NCI-H82 treated with DMSO at 0.1 percent for 48 hours (cell line): Measurements from ENCODE around the gene HMGXB3.

Experiments
- DNase-seq: peaks from one replicate; lab custom pipeline; 2025; ENCODE audit not compliant: unreplicated experiment; lab: John Stamatoyannopoulos, UW

Gene HMGXB3

GRCh38 chr5:149988126-149988525 lies 12.4 kb upstream of the HMGXB3 start:
- no peak for DNase-seq

GRCh38 chr5:149990518-149991376 lies 9.8 kb upstream of the HMGXB3 start:
- peak; percentile 48 for DNase-seq

DNA sequence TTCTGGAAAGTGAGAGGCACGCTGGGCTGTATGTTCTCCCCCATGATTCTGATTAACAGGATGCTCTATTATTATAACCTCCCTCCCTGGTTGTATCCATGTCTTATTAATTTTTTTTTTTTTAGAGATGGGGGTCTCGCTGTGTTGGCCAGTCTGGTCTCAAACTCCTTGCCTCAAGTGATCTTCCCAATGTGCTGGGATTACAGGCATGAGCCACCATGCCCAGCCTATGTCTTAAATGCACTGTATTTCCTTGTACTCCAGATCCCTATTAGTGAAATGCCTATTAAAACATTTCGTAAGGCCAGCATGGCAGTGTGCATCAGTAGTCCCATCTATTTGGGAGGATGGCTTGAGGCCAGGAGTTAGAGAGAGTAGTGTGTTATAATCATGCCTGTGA lies 7.1 kb upstream of the HMGXB3 start:
- DNase-seq: no peak

DNA sequence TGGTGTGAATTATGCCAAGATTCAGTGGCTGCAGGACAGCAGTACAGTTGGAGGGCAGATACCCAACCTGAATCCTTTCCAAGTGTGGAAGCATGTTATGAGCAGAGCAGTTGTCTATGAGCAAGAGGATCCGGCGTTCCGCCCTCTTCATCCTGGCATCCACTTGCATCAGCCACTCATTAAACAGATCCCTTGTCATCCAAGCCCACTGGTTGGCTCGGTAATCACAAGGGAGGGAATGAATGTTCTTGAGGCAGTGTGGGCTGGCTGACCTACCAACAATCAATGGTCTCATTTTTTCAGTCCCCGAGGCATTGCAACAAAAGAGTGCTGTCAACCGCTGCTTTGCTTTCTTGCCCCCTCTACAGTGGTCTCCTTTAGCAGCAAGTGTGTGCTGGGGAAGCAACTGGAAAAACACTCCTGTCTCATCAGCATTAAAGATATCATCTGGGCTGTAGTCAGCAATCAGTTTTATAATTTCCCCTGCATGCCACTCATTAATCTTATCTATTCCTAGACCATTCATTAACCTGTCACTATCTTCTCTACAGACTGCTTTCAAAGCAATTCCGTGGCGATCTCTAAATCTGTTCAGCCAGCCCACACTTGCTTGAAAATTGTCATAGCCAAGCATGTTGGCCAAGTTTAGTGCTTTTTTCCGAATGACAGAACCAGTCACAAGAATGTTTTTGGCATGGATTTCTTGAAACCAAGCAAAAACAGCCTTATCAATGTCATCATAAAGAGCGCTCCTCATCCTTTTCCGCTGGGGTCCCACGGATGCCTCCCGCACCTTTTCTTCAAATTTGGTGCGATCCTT lies 4.9 kb upstream of the HMGXB3 start:
- DNase-seq: no peak

DNA sequence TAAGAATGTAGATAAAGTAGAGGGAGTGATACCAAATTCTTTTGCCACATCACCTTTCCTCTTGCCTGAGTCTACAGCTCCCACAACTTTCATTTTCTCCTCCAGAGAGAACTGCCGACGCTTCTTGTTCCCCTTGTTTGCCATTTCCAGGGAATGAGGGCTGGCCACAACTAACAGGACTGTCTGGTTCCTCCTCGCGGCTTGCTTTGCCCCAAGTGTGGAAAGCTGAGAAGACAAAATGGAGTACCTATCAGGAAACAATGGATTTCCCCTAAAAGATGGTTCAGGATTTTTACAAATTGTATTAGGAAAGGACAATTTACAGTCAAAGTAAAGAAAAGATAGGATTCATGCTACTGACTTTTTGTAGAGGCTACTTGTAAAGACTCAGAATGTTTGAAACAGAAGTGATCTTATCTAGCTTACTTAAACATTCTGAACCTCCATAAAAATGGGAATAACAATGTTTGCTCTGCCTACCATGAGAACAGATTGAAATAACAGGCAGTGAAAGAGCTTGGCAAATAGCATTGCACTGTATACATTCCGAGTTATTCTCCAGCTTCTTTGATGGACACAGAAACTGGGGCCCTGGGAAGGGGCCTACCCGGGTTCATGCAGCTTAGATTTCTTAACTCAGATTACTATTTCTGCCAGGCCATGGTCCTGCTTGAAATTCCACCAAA lies 4.2 kb upstream of the HMGXB3 start:
- DNase-seq: no peak

- DNase-seq: no peak
Observed at GRCh38 chr5:149998281-149998680, 2.3 kb upstream of the HMGXB3 start.

GRCh38 chr5:149999359-149999758 lies 1.2 kb upstream of the HMGXB3 start:
- no peak for DNase-seq

DNA sequence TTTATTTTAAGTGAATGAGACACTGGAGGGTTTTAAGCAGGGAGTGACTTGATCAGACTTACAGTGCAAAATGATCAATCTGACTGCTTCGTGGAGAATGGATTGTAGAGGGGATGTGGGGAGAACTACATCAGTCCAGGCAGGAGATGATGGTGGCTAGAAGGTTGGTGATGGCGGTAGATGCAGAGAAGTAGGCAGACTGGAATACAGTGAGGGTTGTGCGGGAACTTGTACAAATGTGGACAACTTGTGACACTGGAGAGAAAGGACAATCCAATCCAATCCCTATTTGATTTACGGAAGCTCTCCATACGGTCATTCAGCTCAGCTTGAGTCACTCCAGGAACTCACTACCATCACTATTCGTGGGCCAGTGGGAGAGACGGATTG lies 678 bp upstream of the HMGXB3 start:
- no peak for DNase-seq

DNA sequence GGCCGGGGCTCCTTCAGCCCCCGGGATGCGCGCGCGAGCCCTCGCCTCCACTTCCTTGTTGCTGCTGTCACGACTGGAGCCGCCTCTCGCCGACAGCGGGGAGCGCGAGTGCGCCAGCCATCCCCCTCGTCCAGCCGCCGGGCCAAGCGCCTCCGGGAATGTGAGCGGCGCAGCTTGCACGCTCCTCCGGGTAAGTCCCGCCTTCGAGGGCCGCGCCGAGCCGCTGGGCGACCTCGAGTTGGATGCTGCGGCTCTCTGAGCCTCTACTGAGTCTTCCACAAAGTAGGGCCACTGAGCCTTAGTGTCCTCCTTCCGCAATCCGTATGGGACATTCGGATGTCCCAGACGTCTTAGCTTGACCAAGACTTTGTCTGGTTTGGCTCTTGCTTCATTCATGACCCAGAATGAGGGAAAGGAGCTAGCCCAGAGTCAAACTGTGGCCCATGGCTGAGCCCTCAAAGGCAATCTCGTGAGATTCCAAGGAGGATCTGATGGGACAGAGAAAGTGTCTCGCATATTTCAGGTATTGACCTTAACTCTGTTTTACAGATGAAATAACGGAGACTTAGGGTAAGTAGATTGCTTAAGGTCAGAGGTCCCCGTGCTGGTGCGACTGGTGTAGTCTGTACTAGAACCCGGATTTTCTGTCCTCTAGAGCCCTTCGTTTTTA lies 586 bp downstream of the HMGXB3 start:
- DNase-seq: no peak

GRCh38 chr5:150001660-150002486 lies 1.3 kb downstream of the HMGXB3 start:
- no peak for DNase-seq

- DNase-seq: no peak
Observed at GRCh38 chr5:150006318-150006717, 5.8 kb downstream of the HMGXB3 start.

- no peak for DNase-seq
Observed at GRCh38 chr5:150007050-150007449, 6.5 kb downstream of the HMGXB3 start.

DNA sequence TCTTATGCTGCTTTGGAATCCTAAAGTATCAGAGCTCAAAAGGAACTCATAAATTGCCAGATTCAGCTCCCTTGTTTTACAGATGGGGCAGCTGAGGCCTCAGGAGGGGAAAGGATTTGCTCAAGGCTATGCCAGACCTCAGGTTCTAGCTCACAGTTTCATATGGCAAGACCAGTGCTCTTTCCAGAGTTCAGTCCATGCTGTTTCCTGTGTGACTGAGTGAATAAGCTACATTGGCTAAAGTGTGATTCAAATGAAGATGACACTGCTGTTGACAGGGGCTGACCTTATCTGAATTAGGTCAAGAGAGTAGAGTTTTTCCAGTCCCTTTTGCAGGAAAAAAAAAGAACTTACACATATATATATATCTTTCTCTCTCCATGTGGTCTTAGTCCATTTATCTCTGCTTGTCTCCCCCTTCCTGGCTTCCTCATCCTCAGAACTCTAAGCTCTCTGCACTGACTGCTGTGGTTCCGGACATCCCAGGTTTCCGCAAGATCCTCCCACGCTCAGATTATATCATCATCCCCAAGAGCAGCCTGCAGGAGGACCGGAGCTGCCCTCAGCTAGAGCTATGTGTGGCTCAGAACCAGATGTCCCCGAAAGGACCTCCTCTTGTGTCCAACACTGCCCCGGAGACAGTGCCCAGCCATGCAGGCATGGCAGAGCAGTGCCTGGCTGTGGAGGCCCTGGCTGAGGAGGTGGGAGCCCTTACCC lies 9.3 kb downstream of the HMGXB3 start:
- DNase-seq: no peak

DNA sequence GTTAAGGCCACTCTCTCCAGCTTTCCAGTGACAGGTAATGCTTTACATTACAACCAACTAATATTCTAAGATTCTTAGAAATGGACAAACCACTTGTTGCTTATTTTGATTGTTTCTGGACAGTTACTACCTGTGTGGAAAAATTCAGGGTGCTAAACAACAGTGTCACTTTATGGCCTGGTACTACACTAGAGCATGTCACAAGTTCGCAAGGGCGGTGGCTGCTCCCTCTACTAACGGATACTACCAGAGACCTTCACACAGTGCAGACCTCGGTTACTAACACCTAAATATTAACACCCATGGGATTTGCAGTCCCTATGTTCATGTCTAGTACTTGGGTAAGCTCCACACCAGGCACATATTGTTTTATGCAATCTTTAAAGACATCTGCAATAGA lies 13.4 kb downstream of the HMGXB3 start:
- no peak for DNase-seq

- no peak for DNase-seq
Observed at GRCh38 chr5:150014456-150014855, 13.9 kb downstream of the HMGXB3 start.

- no peak for DNase-seq
Observed at GRCh38 chr5:150015415-150015814, 14.9 kb downstream of the HMGXB3 start.

DNA sequence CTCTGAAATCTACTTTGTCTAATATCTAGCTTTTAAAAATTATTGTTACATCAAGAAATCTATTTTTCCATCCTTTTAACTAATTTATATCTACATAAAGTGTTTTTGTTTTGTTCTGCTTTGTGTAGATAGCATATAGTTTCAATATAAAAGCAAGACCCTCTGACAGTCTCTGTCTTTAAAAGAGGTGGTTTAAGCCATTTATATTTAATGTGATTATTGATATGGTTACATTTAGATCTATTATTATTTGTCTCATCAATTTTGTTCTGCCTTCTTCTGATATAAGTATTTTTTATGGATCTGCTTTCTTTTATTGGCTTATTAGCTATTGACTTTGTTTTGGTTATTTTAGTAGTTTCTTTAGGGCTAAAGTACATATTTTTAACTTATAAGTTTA lies 16.0 kb downstream of the HMGXB3 start:
- no peak for DNase-seq

GRCh38 chr5:150017226-150018005 lies 16.9 kb downstream of the HMGXB3 start:
- DNase-seq: no peak

GRCh38 chr5:150020249-150020648 lies 19.7 kb downstream of the HMGXB3 start:
- no peak for DNase-seq
